HUDEP-2 (cell line): ENCODE measurements around the gene ZIC3.
"Not testable (repeated sequence)": the region's sequence is repeated elsewhere in the genome, so short reads cannot be mapped to it uniquely, and the experiment has no call there.

Source experiments
- DNase-seq, 76 experiments: peaks; one replicate each; lab custom pipeline; 2025; ENCODE audit not compliant: unreplicated experiment in 76 of 76; lab: John Stamatoyannopoulos, UW

Gene ZIC3

GRCh38 chrX:137565921-137566745 is at the start of gene ZIC3:
Gene ZIC3, plus strand, starts transcription at chrX:137566127. Its CDS starts 565 bp downstream, at chrX:137566692.
- peak in 13 of 76 experiments; percentile 0 to 29 (median 7) for DNase-seq

GRCh38 chrX:137519459-137519858 is 46.5 kb upstream of the ZIC3 start:
- DNase-seq = no peak

DNA sequence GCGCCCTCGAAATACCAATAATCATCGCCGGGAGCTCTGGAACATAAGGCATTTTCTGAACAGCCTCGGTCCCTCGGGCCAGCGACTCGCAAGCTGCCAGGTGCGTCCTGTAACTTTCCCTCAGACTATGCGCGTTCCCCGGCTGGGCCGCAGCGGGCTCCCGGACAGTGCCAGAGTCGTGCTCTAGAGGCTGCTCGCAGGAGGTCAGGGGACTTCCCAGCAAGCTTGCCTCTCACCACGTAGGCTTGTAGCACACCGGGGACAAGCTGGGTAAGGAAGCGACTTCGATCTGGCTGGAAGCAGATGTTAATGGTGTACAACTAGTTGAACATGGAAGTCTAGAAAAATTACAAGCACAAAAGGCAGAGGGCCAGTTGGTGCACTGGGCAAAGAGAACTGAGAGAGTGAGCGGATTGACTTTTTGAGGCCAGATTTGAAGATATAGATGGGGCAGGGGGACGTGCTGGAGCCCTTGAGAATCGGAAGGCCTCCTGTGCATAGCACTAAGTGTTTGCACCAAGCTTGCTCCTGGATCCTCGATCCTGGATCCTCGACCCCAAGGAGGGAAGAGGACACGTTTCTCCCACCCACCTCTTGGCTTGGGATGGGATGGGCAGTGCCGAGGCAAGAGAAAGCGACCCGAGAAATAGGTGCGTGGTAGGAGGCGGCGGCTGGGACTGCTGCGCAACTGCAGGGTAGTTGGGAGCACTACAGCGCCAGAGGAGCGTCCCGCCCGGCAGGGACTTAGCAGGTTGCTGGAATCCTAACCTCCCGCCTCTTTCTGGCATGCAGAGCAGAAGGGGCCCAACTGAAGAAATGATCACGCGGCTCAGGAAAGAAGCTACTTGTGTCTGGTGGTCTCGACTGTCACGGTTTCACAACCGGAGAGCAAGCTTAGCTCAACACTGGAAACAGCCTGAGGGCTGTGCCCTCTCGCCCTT is 19.9 kb upstream of the ZIC3 start:
- no peak for DNase-seq

DNA sequence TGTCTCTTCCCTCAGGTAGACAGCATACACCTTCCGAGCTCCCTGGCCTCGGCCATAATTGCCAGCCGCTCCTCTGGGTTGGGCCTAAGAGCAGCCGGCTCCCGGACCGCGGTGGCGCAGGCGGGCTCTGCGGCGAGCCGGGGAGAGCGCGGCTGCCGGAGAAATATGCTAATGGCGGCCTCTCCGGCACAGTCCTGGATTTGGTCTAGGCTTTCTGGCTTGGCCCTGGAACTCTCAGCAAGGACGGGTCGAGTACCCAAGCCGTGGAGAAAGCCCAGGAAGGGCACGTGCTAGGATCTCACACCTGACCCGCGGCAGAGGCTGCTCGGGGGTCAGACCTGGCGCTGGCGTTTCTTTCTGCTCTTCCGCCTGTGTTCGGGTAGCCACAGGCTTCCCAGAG is 18.6 kb upstream of the ZIC3 start:
- DNase-seq = no peak

DNA sequence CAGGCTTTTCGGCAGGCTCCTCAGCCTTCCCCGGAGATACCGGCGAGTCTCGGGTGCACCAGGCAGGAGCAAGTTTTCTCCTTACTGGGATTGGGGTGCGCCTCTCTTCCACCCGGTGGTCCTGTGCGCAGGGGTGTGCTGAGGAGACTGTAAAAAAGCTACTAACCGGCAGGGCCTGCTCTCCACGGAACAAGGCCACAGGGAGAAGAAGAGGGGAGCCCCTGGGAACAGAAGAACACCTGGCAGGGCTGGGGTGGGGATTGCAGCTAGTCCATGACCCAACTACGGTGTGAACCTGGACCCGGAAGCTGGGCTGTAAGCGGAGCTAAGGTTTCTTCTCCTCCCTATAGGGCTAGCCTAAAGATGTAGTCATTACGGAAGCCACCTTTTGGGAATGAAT is 17.7 kb upstream of the ZIC3 start:
- no peak for DNase-seq

GRCh38 chrX:137549073-137549472 is 16.9 kb upstream of the ZIC3 start:
- no peak for DNase-seq

DNA sequence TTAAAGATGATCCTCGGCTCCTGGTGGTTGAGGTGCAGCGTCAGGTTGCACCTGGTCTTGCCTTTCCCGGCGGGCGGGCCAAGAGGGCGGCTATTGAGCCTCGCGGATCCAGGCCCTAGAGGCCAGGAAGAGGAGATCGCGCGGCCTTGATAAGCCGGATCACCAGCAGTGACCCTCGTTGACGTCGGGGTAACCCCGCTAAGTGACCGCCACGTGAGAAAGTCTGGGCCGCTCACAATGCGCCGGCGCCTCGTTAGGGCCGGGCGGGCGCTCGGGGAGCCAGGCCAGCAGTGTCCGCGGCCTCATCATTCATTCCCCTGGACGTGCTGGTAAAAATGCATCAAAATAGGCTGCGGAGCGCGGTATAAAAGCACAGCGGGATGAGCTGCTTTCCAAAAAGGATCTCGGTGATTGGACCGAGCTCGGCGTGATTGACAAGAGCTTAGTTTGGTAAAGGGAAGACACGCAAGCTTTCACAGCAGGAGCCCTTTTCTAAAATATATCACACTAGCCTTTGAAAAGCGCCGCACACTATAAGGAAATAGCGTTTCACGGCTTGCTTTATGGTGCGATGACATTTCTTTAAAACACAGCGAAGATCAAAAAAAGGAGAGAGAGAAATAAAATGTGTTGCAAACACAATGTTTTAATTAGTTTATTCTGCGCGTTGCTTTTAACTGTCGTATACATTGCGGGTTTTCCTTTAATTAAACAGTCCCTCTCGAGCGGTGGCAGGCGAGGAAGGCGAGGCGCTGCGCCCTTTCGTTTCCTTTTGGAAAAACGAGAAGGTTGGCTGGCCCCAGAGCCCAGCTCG is 15.9 kb upstream of the ZIC3 start:
- no peak for DNase-seq

DNA sequence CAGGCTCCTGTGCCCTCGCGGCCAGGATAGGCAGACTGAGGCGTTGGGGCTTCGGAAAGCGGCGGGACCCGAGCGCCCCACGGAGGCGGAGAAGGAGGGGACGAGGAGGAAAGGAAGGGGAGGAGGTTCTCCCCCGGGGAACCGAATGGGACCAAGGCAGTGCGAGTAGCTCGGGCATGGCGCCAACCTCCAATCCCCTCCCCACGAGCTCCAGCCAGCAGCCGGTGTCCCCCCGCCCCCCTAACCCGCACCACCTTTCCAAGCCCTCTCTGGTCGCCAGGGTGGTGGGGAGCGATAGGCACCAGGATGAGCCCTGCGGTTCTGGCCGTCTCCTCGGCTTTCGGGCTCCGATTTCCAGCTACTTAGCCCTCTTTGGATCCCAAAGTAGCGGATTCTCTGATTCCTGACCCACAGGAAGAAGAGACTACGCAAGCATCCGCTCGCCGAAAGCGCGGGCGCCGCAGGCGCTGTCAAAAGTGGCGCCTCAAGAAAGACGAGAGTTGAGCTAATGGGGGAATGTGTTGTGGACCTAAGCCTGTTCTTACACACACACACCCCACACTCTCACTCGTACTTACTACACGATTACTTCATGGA is 15.2 kb upstream of the ZIC3 start:
- DNase-seq = no peak

DNA sequence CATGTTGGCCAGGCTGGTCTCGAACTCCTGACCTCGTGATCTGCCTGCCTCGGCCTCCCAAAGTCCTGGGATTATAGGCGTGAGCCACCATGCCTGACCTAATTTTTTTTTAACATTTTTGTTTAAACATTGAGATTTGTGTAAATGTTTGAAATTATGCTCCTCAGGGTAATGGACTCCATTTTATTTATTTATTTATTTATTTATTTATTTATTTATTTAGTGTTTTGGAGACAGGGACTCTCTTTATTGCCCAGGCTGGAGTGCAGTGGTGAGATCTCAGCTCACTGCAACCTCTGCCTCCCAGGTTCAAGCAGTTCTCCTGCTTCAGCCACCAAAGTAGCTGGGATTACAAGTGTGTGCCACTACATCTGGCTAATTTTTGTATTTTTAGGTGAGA is 13.8 kb upstream of the ZIC3 start:
- DNase-seq = not testable (repeated sequence)

DNA sequence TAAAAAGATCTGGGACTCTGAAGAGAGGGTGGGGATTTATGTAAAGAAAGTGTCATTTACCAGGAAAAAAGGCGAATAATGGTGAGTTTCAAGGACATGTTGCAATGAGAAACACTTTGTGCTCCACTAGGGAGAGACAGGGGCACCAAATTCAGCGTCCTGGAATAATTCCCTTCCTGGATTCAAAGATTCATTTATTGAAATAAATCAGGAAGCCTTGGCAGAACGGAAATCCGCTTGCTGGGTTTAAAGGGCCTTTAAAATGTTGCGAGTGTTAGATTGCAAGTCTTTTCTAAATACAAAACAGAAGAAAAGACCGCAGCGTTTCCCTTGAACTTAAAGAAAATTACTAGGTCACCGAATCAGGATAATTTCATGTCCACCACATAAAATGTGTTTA is 3.8 kb upstream of the ZIC3 start:
- no peak for DNase-seq

GRCh38 chrX:137563681-137564651 is 2.0 kb upstream of the ZIC3 start:
- DNase-seq = no peak

DNA sequence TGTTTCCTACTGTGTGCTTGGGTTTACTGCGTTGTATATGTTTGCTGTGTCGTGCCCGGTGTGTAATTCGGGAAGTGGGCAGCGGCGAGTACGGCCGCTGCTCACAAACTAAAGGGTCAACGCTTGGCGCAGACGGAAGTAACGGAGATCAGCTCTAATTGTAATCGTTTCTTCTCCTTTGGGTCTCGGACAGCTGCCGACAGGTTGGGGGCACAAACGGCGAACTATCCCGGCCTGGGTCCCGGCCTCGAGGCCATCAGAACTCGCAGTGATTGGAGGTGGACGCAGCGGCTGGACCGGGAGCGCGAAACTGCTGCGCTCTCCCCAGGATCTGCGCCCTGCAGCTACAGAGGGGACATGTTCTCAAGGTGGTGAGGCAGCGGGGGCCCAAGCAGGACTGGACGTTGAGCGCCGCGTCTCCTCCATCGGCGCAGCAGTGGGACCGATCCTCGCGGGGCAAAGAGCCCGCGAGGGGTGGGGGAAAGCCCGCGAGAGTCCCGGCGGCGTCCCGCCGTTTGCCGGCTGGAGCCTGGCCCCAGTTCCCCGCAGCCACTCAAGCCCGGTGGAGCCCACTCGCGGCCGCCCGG is 516 bp upstream of the ZIC3 start:
- no peak for DNase-seq

DNA sequence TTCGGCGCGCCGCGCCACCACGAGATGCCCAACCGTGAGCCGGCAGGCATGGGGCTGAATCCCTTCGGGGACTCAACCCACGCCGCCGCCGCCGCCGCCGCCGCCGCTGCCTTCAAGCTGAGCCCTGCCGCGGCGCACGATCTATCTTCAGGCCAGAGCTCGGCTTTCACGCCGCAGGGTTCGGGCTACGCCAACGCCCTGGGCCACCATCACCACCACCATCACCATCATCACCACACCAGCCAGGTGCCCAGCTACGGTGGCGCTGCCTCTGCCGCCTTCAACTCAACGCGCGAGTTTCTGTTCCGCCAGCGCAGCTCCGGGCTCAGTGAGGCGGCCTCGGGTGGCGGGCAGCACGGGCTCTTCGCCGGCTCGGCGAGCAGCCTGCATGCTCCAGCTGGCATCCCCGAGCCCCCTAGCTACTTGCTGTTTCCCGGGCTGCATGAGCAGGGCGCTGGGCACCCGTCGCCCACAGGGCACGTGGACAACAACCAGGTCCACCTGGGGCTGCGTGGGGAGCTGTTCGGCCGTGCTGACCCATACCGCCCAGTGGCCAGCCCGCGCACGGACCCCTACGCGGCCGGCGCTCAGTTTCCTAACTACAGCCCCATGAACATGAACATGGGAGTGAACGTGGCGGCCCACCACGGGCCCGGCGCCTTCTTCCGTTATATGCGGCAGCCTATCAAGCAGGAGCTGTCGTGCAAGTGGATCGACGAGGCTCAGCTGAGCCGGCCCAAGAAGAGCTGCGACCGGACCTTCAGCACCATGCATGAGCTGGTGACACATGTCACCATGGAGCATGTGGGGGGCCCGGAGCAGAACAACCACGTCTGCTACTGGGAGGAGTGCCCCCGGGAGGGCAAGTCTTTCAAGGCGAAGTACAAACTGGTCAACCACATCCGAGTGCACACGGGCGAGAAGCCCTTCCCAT is 1.1 kb downstream of the ZIC3 start:
- no peak for DNase-seq

GRCh38 chrX:137567682-137568232 is 1.8 kb downstream of the ZIC3 start:
- no peak for DNase-seq

DNA sequence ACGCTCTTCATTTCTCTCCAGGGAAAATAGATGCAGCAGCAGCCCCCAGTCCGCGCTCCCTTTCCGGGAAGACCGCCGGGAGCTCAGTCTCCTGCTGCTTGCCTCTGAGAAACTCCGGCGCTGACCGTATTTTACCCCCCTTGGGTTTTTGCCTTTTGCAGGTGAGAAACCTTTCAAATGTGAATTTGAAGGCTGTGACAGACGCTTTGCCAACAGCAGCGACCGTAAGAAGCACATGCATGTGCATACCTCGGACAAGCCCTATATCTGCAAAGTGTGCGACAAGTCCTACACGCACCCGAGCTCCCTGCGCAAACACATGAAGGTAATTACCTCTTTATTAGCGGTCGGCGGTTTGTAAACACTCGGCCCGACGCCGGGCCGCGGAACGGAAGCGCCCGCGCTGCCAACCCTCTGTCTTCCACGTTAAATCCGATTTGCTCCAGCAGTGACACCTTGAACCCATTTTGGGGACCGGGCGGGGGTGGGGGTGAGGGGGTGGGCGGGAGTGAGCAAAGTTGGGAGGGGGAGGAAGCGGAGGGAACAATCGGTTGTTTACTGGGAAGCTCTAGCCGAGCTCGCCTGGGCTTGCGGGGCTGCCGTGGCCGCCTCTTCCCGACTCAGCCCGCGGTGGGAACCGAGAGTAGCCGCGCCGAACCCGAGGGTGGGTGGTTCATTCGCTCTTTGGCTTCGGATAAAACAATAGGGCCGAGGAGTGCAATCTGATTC is 3.0 kb downstream of the ZIC3 start:
- peak in 1 of 76 experiments; percentile 0 for DNase-seq

- no peak for DNase-seq
These were observed 3.6 kb downstream of the ZIC3 start for GRCh38 chrX:137569470-137569891.
